ENCODE measurements around the gene STS. TPM values are rescaled to one million over a fixed set of nuclear protein-coding genes. Genes with fewer than 3 reads are reported as not detected.

Gene STS
- total and polyA plus RNA-seq, 2 donors from 2014 or later, result 2.7 to 13.4 TPM

- no peak for TF ChIP-seq CTCF (IDR thresholded peaks at IDR 0.05; ENCODE audit: borderline replicate concordance, extremely low read depth, insufficient read depth)
- Histone ChIP-seq H3K4me3 (ENCODE audit: low read length in 3 of 3) (no peak overlapping the region), H3K4me1 (ENCODE audit: control insufficient read depth in 2 of 3, insufficient read depth in 2 of 3, low read depth in 1 of 3, low read length in 3 of 3) (peaks cover 0 to 14% (median 2%) of the 10 kb centered on the region in 3 donors), H3K36me3 (ENCODE audit: control insufficient read depth in 2 of 3, insufficient read depth in 3 of 3, low read length in 3 of 3) (no peaks in the 10 kb centered on the region), H3K27ac (ENCODE audit: low read depth in 2 of 2, low read length in 2 of 2) (no peak overlapping the region), H3K9ac (ENCODE audit: low read length in 3 of 3) (no peak overlapping the region), H3K27me3 (ENCODE audit: control insufficient read depth, insufficient read depth, low read length) (no peaks in the 10 kb centered on the region), H3K9me3 (ENCODE audit: control insufficient read depth in 2 of 3, insufficient read depth in 1 of 3, low read length in 3 of 3) (no peaks in the 10 kb centered on the region)
- intact Hi-C loops (cut with DNase I), result no loop called here
- FAIRE-seq, result no peak
- no peak for DNase-seq
These were observed 15.9 kb upstream of the STS start for GRCh38 chrX:7131621-7132020.

- Histone ChIP-seq H3K9ac (ENCODE audit: low read length in 3 of 3) (no peak overlapping the region), H3K27me3 (ENCODE audit: control insufficient read depth, insufficient read depth, low read length) (no peaks in the 10 kb centered on the region), H3K36me3 (ENCODE audit: control insufficient read depth in 2 of 3, insufficient read depth in 3 of 3, low read length in 3 of 3) (no peaks in the 10 kb centered on the region), H3K4me3 (ENCODE audit: low read length in 3 of 3) (no peak overlapping the region), H3K9me3 (ENCODE audit: control insufficient read depth in 2 of 3, insufficient read depth in 1 of 3, low read length in 3 of 3) (no peaks in the 10 kb centered on the region), H3K27ac (ENCODE audit: low read depth in 2 of 2, low read length in 2 of 2) (peak overlapping the region in 1 of 2 donors; percentile 27), H3K4me1 (ENCODE audit: control insufficient read depth in 2 of 3, insufficient read depth in 2 of 3, low read depth in 1 of 3, low read length in 3 of 3) (peaks cover 0 to 14% (median 2%) of the 10 kb centered on the region in 3 donors)
- peak; percentile 31 for TF ChIP-seq CTCF (IDR thresholded peaks at IDR 0.05; ENCODE audit: borderline replicate concordance, extremely low read depth, insufficient read depth)
- peak in 4 of 5 donors; percentile 40 to 79 (median 71) for DNase-seq
- no peak for FAIRE-seq
- intact Hi-C loops (cut with DNase I), result no loop called here
These were observed 15.0 kb upstream of the STS start for GRCh38 chrX:7132335-7133049.

- no peak for TF ChIP-seq CTCF (IDR thresholded peaks at IDR 0.05; ENCODE audit: borderline replicate concordance, extremely low read depth, insufficient read depth)
- Histone ChIP-seq H3K27me3 (ENCODE audit: control insufficient read depth, insufficient read depth, low read length) (no peaks in the 10 kb centered on the region), H3K4me1 (ENCODE audit: control insufficient read depth in 2 of 3, insufficient read depth in 2 of 3, low read depth in 1 of 3, low read length in 3 of 3) (peaks cover 0 to 14% (median 2%) of the 10 kb centered on the region in 3 donors), H3K4me3 (ENCODE audit: low read length in 3 of 3) (no peak overlapping the region), H3K9me3 (ENCODE audit: control insufficient read depth in 2 of 3, insufficient read depth in 1 of 3, low read length in 3 of 3) (no peaks in the 10 kb centered on the region), H3K36me3 (ENCODE audit: control insufficient read depth in 2 of 3, insufficient read depth in 3 of 3, low read length in 3 of 3) (no peaks in the 10 kb centered on the region), H3K27ac (ENCODE audit: low read depth in 2 of 2, low read length in 2 of 2) (peak overlapping the region in 1 of 2 donors; percentile 27), H3K9ac (ENCODE audit: low read length in 3 of 3) (no peak overlapping the region)
- intact Hi-C loops (cut with DNase I), result no loop called here
- DNase-seq (peak in 1 of 5 donors; percentile 62), FAIRE-seq (no peak)
These were observed 14.5 kb upstream of the STS start for GRCh38 chrX:7133050-7133440.

Data from kidney (tissue), 14 donors.